Large intestine (tissue), 12 donors: ENCODE measurements around the gene IL2RA. TPM values are rescaled to one million over a fixed set of nuclear protein-coding genes. Genes with fewer than 3 reads are reported as not detected.
"Not testable (repeated sequence)": the region's sequence is repeated elsewhere in the genome, so short reads cannot be mapped to it uniquely, and the experiment has no call there.

Source experiments
- DNase-seq, 2 donors: peaks; one replicate each; pipeline versions ENCODE4 v3.0.0 to v3.0.0-alpha.2; 2013
- H3K27ac ChIP-seq: one replicate; pipeline ENCODE4 v1.5.1; 2013; ENCODE audit warnings: low read length
- H3K27me3 ChIP-seq: 2 replicates; pipeline ENCODE4 v1.6.1; 2013; ENCODE audit warnings: low read length; ENCODE audit not compliant: control insufficient read depth, insufficient read depth
- H3K36me3 ChIP-seq: 2 replicates; pipeline ENCODE4 v1.6.1; 2013; ENCODE audit warnings: low read length; ENCODE audit not compliant: control insufficient read depth, insufficient read depth
- H3K4me1 ChIP-seq: one replicate; pipeline ENCODE4 v1.6.1; 2013; ENCODE audit warnings: low read length; ENCODE audit not compliant: control insufficient read depth, insufficient read depth
- H3K4me3 ChIP-seq: one replicate; pipeline ENCODE4 v1.5.1; 2013; ENCODE audit warnings: low read length
- H3K9me3 ChIP-seq: one replicate; pipeline ENCODE4 v1.6.1; 2013; ENCODE audit warnings: mild to moderate bottlenecking, low read depth, low read length, moderate library complexity; ENCODE audit not compliant: control insufficient read depth
- WGBS: methylation state at CpG from one replicate; pipeline ENCODE4 v1.1.5; 2013; ENCODE audit warnings: low lambda C conversion rate; ENCODE audit not compliant: insufficient coverage; 5-methylcytosine and 5-hydroxymethylcytosine counted together
- long read RNA-seq, 11 donors: transcript quantifications; one replicate each; lab custom pipeline, GENCODE V29; 2026
- polyA plus RNA-seq: library from polyadenylated mRNA; unstranded; fragments of 120-200 nt; gene quantifications from one replicate; pipeline ENCODE4 v1.2.1, GENCODE V29; 2013

Gene IL2RA
- 0.52 TPM for polyA plus RNA-seq
- long read RNA-seq, donor 1, result 0 reads
- long read RNA-seq, donor 2, result 0 reads
- long read RNA-seq, donor 3, result 0 reads
- long read RNA-seq, donor 4, result 0 reads
- long read RNA-seq, donor 5, result 0 reads
- long read RNA-seq, donor 6, result 0 reads
- long read RNA-seq, donor 7, result 0 reads
- long read RNA-seq, donor 8, result 0 reads
- long read RNA-seq, donor 9, result 0 reads
- long read RNA-seq, donor 10, result 0 reads
- long read RNA-seq, donor 11, partial matches to known transcripts, result 54 of 83 reads
- long read RNA-seq, donor 11, other reads (novel, unspliced or antisense), result 28 of 83 reads

GRCh38 chr10:6062101-6062771 lies at the start of gene IL2RA:
Gene IL2RA, minus strand, starts transcription at chr10:6062367. Its CDS starts 216 bp downstream, at chr10:6062151.
- no peaks in the 10 kb centered on the region for H3K36me3 ChIP-seq
- no peak within 1 kb of the TSS for H3K4me3 ChIP-seq
- H3K9me3 ChIP-seq, result no peaks in the 10 kb centered on the region
- H3K27ac ChIP-seq, result no peak within 1 kb of the TSS
- H3K27me3 ChIP-seq, result peaks cover 8% of the 10 kb centered on the region
- no peaks in the 10 kb centered on the region for H3K4me1 ChIP-seq
- WGBS, result no CpG with 5 or more reads among the region's 18 CpGs
- DNase-seq, result no peak

GRCh38 chr10:6110136-6110535 lies 48.0 kb upstream of the IL2RA start:
- WGBS, result 83% methylated on average over 1 of the region's 5 CpGs
- DNase-seq, result no peak
- Histone ChIP-seq H3K27me3 (no peaks in the 10 kb centered on the region), H3K27ac (no peak overlapping the region), H3K9me3 (no peaks in the 10 kb centered on the region), H3K4me3 (no peak overlapping the region), H3K36me3 (peaks cover 82% of the 10 kb centered on the region), H3K4me1 (no peaks in the 10 kb centered on the region)

- no peak overlapping the region for H3K27ac ChIP-seq
- no peak for DNase-seq
- H3K36me3 ChIP-seq, result peaks cover 79% of the 10 kb centered on the region
- H3K4me3 ChIP-seq, result no peak overlapping the region
- WGBS, result 83% methylated on average over 1 of the region's 7 CpGs
- no peaks in the 10 kb centered on the region for H3K27me3 ChIP-seq
- no peaks in the 10 kb centered on the region for H3K9me3 ChIP-seq
- no peaks in the 10 kb centered on the region for H3K4me1 ChIP-seq
Observed at GRCh38 chr10:6109444-6109775, 47.2 kb upstream of the IL2RA start.

GRCh38 chr10:6108631-6109443 lies 46.7 kb upstream of the IL2RA start:
- no peak overlapping the region for H3K4me3 ChIP-seq
- WGBS, result 18% methylated on average over 3 of the region's 12 CpGs
- no peaks in the 10 kb centered on the region for H3K27me3 ChIP-seq
- H3K27ac ChIP-seq, result no peak overlapping the region
- DNase-seq, result peak in 1 of 2 donors; percentile 22
- peaks cover 73% of the 10 kb centered on the region for H3K36me3 ChIP-seq
- H3K9me3 ChIP-seq, result no peaks in the 10 kb centered on the region
- H3K4me1 ChIP-seq, result no peaks in the 10 kb centered on the region

- no CpG with 5 or more reads among the region's 6 CpGs for WGBS
- Histone ChIP-seq H3K9me3 (no peaks in the 10 kb centered on the region), H3K4me3 (no peak overlapping the region), H3K36me3 (peaks cover 71% of the 10 kb centered on the region), H3K27ac (no peak overlapping the region), H3K27me3 (no peaks in the 10 kb centered on the region), H3K4me1 (no peaks in the 10 kb centered on the region)
- DNase-seq, result no peak
Observed at GRCh38 chr10:6108072-6108471, 45.9 kb upstream of the IL2RA start.

DNA sequence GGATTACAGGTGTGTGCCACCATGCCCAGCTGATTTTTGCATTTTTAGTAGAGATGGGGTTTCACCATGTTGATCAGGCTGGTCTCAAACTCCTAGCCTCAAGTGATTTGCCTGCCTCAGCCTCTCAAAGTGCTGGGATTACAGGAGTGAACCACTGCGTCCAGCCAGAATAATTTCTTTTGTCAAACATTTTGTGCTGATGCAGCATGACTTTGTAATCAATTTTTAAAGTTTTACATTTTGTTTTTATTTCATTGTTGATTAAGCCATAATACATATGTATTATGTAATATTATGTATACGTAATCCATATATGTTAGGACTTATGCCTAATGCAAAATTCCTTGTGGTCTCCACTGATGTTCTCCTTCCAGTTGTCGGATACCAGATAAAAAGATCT lies 45.4 kb upstream of the IL2RA start:
- peaks cover 71% of the 10 kb centered on the region for H3K36me3 ChIP-seq
- not testable (repeated sequence) for H3K27ac ChIP-seq, H3K27me3 ChIP-seq, H3K9me3 ChIP-seq, H3K4me1 ChIP-seq, DNase-seq, H3K4me3 ChIP-seq
- 88% methylated on average over 1 of the region's 3 CpGs for WGBS

DNA sequence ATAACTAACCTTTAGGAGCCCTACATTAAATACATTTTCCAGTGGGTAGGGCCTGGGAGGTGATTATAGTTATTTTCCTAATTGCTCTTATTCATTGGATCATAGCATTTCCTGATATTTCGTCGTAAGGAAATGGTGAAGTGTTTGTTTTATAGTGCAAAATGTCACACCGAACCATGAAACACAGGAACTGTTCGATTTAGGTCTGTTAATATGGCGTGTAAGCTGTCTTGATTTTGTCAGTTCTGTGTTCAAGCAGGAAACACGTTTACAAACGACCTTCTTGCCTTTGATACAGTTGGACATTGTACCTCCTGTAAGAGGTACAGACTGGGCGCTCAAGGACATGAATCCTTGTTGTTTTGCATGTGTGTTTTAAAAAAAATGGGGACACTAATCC lies 41.4 kb upstream of the IL2RA start:
- no CpG with 5 or more reads among the region's 8 CpGs for WGBS

DNA sequence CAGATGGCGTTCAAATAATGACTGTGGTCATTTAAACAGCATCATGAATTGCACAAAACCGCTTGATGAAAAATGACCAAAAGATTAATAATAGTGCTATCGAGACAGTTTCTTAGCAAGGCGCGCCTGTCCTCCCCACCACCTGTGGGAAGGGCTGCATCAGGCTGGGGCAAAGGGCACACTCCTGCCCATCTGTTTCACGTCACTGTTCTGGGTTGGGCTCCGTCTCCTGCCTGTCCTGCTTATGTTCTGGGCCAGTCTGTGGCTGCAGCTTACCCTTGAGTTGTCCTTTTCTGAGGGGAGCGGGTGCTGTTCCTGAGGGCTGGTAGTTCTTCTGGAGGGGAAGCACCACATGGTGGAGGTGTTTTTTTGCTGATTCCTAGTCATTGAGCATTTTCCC lies 40.0 kb upstream of the IL2RA start:
- H3K9me3 ChIP-seq, result no peaks in the 10 kb centered on the region
- H3K36me3 ChIP-seq, result peaks cover 55% of the 10 kb centered on the region
- peak in 1 of 2 donors; percentile 28 for DNase-seq
- no CpG with 5 or more reads among the region's 8 CpGs for WGBS
- no peaks in the 10 kb centered on the region for H3K4me1 ChIP-seq
- no peak overlapping the region for H3K4me3 ChIP-seq
- H3K27ac ChIP-seq, result no peak overlapping the region
- no peaks in the 10 kb centered on the region for H3K27me3 ChIP-seq

More for the DNA sequence above, 41.4 kb upstream of the IL2RA start:
- no peaks in the 10 kb centered on the region for H3K27me3 ChIP-seq
- no peak overlapping the region for H3K27ac ChIP-seq
- peaks cover 57% of the 10 kb centered on the region for H3K36me3 ChIP-seq
- no peaks in the 10 kb centered on the region for H3K9me3 ChIP-seq
- no peak overlapping the region for H3K4me3 ChIP-seq
- H3K4me1 ChIP-seq, result no peaks in the 10 kb centered on the region
- DNase-seq, result no peak

GRCh38 chr10:6101181-6101580 lies 39.0 kb upstream of the IL2RA start:
- no peak for DNase-seq
- Histone ChIP-seq H3K9me3 (no peaks in the 10 kb centered on the region), H3K4me1 (no peaks in the 10 kb centered on the region), H3K36me3 (peaks cover 50% of the 10 kb centered on the region), H3K4me3 (no peak overlapping the region), H3K27ac (no peak overlapping the region), H3K27me3 (no peaks in the 10 kb centered on the region)
- 94% methylated on average over 3 of the region's 8 CpGs for WGBS

- Histone ChIP-seq H3K4me1 (no peaks in the 10 kb centered on the region), H3K27me3 (no peaks in the 10 kb centered on the region), H3K36me3 (peaks cover 46% of the 10 kb centered on the region), H3K4me3 (no peak overlapping the region), H3K9me3 (no peaks in the 10 kb centered on the region), H3K27ac (no peak overlapping the region)
- DNase-seq, result no peak
- WGBS, result no CpG with 5 or more reads among the region's 1 CpG
Observed at GRCh38 chr10:6100370-6100769, 38.2 kb upstream of the IL2RA start.
